Left lung (tissue), 10 donors: ENCODE data around the gene SRP68. TPM values are rescaled to one million over a fixed set of nuclear protein-coding genes. Genes with fewer than 3 reads are reported as not detected.

Experiments
- ATAC-seq: fragments of 200-7000 bp; cut with Tn5 transposase; one replicate; pipeline ENCODE4 v1.9.1; 2020; ENCODE audit warnings: moderate library complexity
- DNase-seq, 4 donors: peaks; one replicate each; pipeline ENCODE4 v3.0.0-alpha.2; 2013 to 2020
- H3K27ac ChIP-seq, 2 donors: fragments of 200-600 bp; sonication (generic) in 1 of 2; one replicate each; pipeline versions ENCODE4 v1.5.0 to v1.8.0; 2020 to 2021
- H3K27me3 ChIP-seq, 2 donors: fragments of 200-600 bp; sonication (generic) in 1 of 2; one replicate each; pipeline versions ENCODE4 v1.5.0 to v1.8.0; 2020 to 2021
- H3K36me3 ChIP-seq, 2 donors: fragments of 200-600 bp; sonication (generic) in 1 of 2; one replicate each; pipeline versions ENCODE4 v1.5.0 to v1.8.0; 2020 to 2021
- H3K4me1 ChIP-seq, 2 donors: fragments of 200-600 bp; one replicate each; pipeline ENCODE4 v1.8.0; 2021
- H3K4me3 ChIP-seq, 2 donors: fragments of 200-600 bp; sonication (generic) in 1 of 2; one replicate each; pipeline versions ENCODE4 v1.5.0 to v1.8.0; 2020 to 2021; ENCODE audit warnings: mild to moderate bottlenecking in 1 of 2
- H3K9me3 ChIP-seq, 2 donors: fragments of 200-600 bp; sonication (generic) in 1 of 2; one replicate each; pipeline versions ENCODE4 v1.5.0 to v1.8.0; 2020 to 2021
- intact Hi-C, 2 donors: fragments of 100-400 bp; cut with DNase I; formaldehyde crosslinking; loops; one replicate each; pipeline versions ENCODE4 v1.11.2 to v1.14.2; 2022
- polyA plus RNA-seq, 6 donors: library from polyadenylated mRNA; unstranded; fragments of 120-200 nt; gene quantifications; one replicate each; pipeline ENCODE4 v1.2.1, GENCODE V29; 2013; ENCODE audit not compliant: insufficient read length in 6 of 6
- total RNA-seq, 2 donors: library from RNA; stranded (reverse); fragmentation: NEBNext Ultra II Directional; extraction: Animal tissue kit (Norgen Biotek cat#: 25700); gene quantifications; one replicate each; pipeline ENCODE4 v1.2.1, GENCODE V29; 2021
- TF ChIP-seq, protein P1 (sequence below), 2 donors: fragments of 200-600 bp; sonication (generic) in 1 of 2; IDR thresholded peaks; one replicate each; pipeline versions ENCODE4 v1.5.0 to v1.8.0; 2021; ENCODE audit warnings: antibody characterized with exemption in 2 of 2
- donor health status: DM: no; HTN: yes; CAD: no.
- donor health status: DM: no; HTN: no; CAD: no.

The SRP68 gene
- total and polyA plus RNA-seq, 8 donors = 61.0 to 104 (median 97.8) TPM

DNA sequence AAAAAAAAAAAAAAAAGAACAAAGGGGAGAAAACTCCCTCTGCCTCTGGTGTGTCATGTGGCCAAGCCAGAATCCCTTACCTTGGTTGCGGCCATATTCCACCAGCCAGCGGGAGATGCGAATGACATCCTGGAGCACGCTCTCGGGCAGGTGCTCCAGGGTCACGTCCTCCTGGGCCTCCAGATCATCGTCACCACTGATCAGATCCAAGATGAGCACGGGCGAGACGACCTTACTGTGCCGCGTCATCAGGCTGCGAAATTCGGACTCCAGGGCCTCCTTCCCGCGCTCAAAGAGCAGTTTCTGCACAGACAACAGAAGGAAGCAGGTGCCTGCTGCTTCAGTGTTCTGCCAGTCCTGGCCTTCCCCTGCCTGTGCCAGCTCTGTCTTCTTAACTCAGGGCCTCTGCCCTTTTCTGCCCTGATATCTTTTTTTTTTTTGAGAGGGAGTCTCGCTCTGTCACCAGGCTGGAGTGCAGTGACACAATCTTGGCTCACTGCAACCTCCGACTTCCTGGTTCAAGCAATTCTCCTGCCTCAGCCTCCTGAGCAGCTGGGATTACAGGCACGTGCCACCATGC lies 25.5 kb upstream of the SRP68 start:
- Histone ChIP-seq H3K9me3 (no peaks in the 10 kb centered on the region), H3K27ac (no peak overlapping the region), H3K4me1 (peaks cover 5 to 8% of the 10 kb centered on the region in 2 donors), H3K36me3 (peaks cover 0 to 90% of the 10 kb centered on the region in 2 donors), H3K27me3 (no peaks in the 10 kb centered on the region), H3K4me3 (no peak overlapping the region)
- ATAC-seq = no peak
- DNase-seq = peak in 1 of 4 donors; percentile 47
- TF ChIP-seq, protein P1, sequence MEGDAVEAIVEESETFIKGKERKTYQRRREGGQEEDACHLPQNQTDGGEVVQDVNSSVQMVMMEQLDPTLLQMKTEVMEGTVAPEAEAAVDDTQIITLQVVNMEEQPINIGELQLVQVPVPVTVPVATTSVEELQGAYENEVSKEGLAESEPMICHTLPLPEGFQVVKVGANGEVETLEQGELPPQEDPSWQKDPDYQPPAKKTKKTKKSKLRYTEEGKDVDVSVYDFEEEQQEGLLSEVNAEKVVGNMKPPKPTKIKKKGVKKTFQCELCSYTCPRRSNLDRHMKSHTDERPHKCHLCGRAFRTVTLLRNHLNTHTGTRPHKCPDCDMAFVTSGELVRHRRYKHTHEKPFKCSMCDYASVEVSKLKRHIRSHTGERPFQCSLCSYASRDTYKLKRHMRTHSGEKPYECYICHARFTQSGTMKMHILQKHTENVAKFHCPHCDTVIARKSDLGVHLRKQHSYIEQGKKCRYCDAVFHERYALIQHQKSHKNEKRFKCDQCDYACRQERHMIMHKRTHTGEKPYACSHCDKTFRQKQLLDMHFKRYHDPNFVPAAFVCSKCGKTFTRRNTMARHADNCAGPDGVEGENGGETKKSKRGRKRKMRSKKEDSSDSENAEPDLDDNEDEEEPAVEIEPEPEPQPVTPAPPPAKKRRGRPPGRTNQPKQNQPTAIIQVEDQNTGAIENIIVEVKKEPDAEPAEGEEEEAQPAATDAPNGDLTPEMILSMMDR (IDR thresholded peaks at IDR 0.05) = no peak
- intact Hi-C loops = no loop called here

DNA sequence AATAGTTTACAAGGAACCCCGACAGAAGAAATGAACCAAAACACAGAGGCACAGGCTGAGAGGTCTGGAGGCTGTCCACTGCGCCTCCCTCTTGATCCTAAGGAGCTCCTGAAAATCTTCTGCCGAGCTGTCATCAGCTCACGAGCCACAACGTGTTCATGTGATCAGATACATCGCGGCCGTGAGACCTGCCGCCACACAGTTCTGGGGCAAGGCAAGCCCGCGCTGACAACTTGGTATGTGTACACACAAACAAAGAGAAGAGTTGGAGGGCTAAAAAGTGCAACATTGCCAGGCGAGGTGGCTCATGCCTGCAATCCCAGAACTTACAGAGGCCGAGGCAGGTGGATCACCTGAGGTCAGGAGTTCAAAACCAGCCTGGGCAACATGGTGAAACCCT lies 23.6 kb upstream of the SRP68 start:
- peaks cover 0 to 98% of the 10 kb centered on the region in 2 donors for H3K36me3 ChIP-seq
- DNase-seq (peak in 1 of 4 donors; percentile 41), ATAC-seq (no peak)
- H3K4me1 ChIP-seq = no peaks in the 10 kb centered on the region
- TF ChIP-seq, protein P1 (IDR thresholded peaks at IDR 0.05) = no peak
- H3K4me3 ChIP-seq = no peak overlapping the region
- no peak overlapping the region for H3K27ac ChIP-seq
- intact Hi-C loops = no loop called here
- no peaks in the 10 kb centered on the region for H3K9me3 ChIP-seq
- H3K27me3 ChIP-seq = no peaks in the 10 kb centered on the region

DNA sequence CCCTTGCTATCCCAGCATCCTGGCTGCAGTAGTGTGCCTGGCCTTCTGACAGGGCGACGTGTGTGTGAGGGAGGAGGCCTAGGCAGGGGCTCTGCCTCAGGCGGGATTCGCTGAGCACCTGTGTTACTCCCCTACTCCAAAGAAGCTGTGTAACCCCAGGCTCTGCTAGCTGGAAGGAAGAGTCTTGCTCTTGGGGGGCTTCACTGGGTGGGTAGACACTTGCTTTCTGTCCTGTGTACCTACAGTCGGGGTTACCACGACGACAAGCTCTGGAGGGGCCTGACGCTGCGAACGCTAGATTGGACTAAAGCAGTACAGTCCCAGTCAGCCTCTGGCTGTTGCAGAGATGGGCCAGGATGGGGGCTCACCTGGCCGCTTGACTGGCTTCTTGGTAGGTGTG lies 21.7 kb upstream of the SRP68 start:
- H3K4me1 ChIP-seq = no peaks in the 10 kb centered on the region
- ATAC-seq (no peak), DNase-seq (peak in 1 of 4 donors; percentile 34)
- intact Hi-C loops = no loop called here
- no peaks in the 10 kb centered on the region for H3K9me3 ChIP-seq
- TF ChIP-seq, protein P1 (IDR thresholded peaks at IDR 0.05) = no peak
- H3K36me3 ChIP-seq = peaks cover 0 to 98% of the 10 kb centered on the region in 2 donors
- H3K27ac ChIP-seq = no peak overlapping the region
- H3K27me3 ChIP-seq = no peaks in the 10 kb centered on the region
- H3K4me3 ChIP-seq = no peak overlapping the region

DNA sequence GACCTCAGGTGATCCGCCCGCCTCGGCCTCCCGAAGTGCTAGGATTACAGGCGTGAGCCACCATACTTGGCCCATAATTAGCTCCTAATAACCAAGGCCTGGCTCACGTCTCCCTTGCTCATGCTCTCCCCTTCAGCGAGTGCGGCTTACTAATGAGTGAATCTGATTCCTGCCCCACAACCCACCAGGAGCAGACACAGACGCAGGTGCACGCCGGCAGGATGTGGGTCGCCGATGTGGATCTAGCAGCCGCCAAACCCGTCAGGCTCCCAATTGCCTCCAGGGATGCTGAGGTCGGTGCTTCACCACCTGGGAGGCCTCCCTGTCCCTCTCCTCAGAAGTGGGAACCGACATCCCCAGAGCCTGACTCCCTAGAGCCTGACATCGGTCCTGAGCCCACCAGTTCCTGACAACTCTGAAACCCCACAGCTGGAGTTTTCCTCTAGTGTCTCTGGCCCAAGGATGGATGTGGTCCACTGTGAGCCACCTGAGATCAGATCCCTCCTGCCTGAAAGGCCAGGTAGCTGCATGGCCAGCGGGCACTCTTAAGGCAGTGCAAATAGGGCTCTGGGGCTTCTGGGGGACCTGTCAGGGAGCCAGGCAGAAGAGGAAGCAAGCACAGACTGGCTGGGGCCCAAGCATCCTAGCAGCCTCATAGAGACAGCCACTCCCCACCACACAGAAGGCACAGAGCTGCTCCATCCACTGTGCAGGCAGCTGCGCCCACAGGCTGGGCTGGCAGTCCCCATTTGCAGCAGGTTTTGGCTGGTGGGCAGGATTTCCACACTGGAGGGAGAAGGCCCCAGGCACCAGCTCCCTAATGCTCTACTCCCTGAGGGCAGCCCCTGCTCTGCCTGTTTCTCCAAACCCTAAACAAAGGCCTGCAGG lies 20.5 kb upstream of the SRP68 start:
- Histone ChIP-seq H3K27me3 (no peaks in the 10 kb centered on the region), H3K4me1 (no peaks in the 10 kb centered on the region), H3K36me3 (peaks cover 0 to 100% of the 10 kb centered on the region in 2 donors), H3K27ac (no peak overlapping the region), H3K9me3 (no peaks in the 10 kb centered on the region), H3K4me3 (no peak overlapping the region)
- ATAC-seq = no peak
- intact Hi-C loops = no loop called here
- DNase-seq = peak in 1 of 4 donors; percentile 61
- TF ChIP-seq, protein P1 (IDR thresholded peaks at IDR 0.05) = no peak
